ENCODE measurements around the gene HOXA13. TPM values are rescaled to one million over a fixed set of nuclear protein-coding genes. Genes with fewer than 3 reads are reported as not detected.

Gene HOXA13
- total and polyA plus RNA-seq, 2 donors (not counting 1 experiment from before 2014, with no cell fraction given), result not detected

- POLR2A ChIA-PET, result no interaction called here
- Histone ChIP-seq H3K79me2 (ENCODE audit: control insufficient read depth, insufficient read depth, low read length) (no peaks in the 10 kb centered on the region), H3K4me2 (replicated peaks; ENCODE audit: low read depth, low read length, poor library complexity, severe bottlenecking) (no peak overlapping the region), H3K36me3 (replicated peaks in 1 of 2; ENCODE audit: control extremely low read depth in 1 of 2, control insufficient read depth in 1 of 2, extremely low read depth in 1 of 2, insufficient read depth in 2 of 2, low read length in 1 of 2) (no peaks in the 10 kb centered on the region), H2AFZ (ENCODE audit: insufficient read depth, low read depth, low read length, poor library complexity, severe bottlenecking) (no peak overlapping the region), H3K9ac (ENCODE audit: low read length) (no peak overlapping the region), H3K4me3 (ENCODE audit: control extremely low read depth in 1 of 5, extremely low read depth in 1 of 5, insufficient read depth in 1 of 5, low read depth in 2 of 5, low read length in 4 of 5) (no peak overlapping the region), H3K27ac (ENCODE audit: low read length in 2 of 2) (no peak overlapping the region), H3K9me3 (ENCODE audit: control extremely low read depth in 1 of 3, control insufficient read depth in 2 of 3, insufficient read depth in 1 of 3, low read length in 2 of 3) (peaks cover 0 to 81% (median 18%) of the 10 kb centered on the region in 3 donors), H3K4me1 (ENCODE audit: control insufficient read depth in 2 of 2, insufficient read depth in 2 of 2, low read length in 2 of 2) (peaks cover 33 to 56% of the 10 kb centered on the region in 2 donors), H4K20me1 (ENCODE audit: control insufficient read depth, insufficient read depth, low read length, poor library complexity, severe bottlenecking) (peaks cover 10% of the 10 kb centered on the region), H3K27me3 (replicated peaks in 1 of 4; ENCODE audit: control extremely low read depth in 1 of 4, control insufficient read depth in 3 of 4, insufficient read depth in 4 of 4, low read length in 3 of 4) (peaks cover 0 to 98% (median 84%) of the 10 kb centered on the region in 4 experiments)
- ATAC-seq (ENCODE audit: low read depth) (no peak), DNase-seq (peak; percentile 37)
- H3K4me1 Mint-ChIP-seq, result peaks cover 20% of the 10 kb centered on the region
- 9% methylated on average over 39 of the region's 50 CpGs for WGBS (ENCODE audit: insufficient coverage)
- H3K9me3 Mint-ChIP-seq (ENCODE audit: insufficient read depth), result no peaks in the 10 kb centered on the region
- H3K27me3 Mint-ChIP-seq, result peaks cover 64% of the 10 kb centered on the region
- TF ChIP-seq CTCF (IDR thresholded peaks at IDR 0.05) (no peak), EZH2 (IDR thresholded peaks at IDR 0.05; ENCODE audit: borderline replicate concordance, insufficient read depth, low read depth, low read length, poor library complexity, severe bottlenecking) (peak; percentile 89)
- H3K4me3 Mint-ChIP-seq, result no peak overlapping the region
- peak overlapping the region; percentile 84 for H3K27ac Mint-ChIP-seq
- CTCF ChIA-PET, result interaction anchor here (1.5 kb wide), 1 partner anchor 32 kb away, joined by 6 read pairs; no protein-coding TSS in a partner anchor
- intact Hi-C loops (cut with micrococcal nuclease), result loop anchor here (10.0 kb wide), 2 partner anchors 892 to 972 kb away; no protein-coding TSS in a partner anchor
These were observed 33.1 kb downstream of the HOXA13 start for GRCh38 chr7:27166531-27167505.
